SK-N-SH treated with all-trans-retinoic acid at 6 μM for 48 hours (cell line): ENCODE results near the gene ZBED1.

Source experiments
- ATAC-seq: fragments of 200-7000 bp; cut with Tn5 transposase; 3 replicates; pipeline ENCODE4 v1.9.1; 2020; ENCODE audit warnings: mild to moderate bottlenecking, moderate library complexity
- ARNTL ChIP-seq: fragments of 450-650 bp; formaldehyde crosslinking; IDR thresholded peaks from 2 replicates; pipeline ENCODE4 v1.5.0; 2020; ENCODE audit warnings: low read depth, mild to moderate bottlenecking, moderate library complexity, borderline replicate concordance
- BACH2 ChIP-seq: fragments of 250-450 bp; sonication (Bioruptor Pico); IDR thresholded peaks from 2 replicates; pipeline ENCODE4 v1.9.0; 2021; ENCODE audit warnings: mild to moderate bottlenecking, borderline replicate concordance
- CREB5 ChIP-seq: fragments of 250-450 bp; sonication (Bioruptor Pico); IDR thresholded peaks from 2 replicates; pipeline ENCODE4 v1.5.1; 2020; ENCODE audit warnings: low read depth, mild to moderate bottlenecking, moderate library complexity
- CSDC2 ChIP-seq: fragments of 250-450 bp; sonication (Bioruptor Pico); IDR thresholded peaks from 2 replicates; pipeline ENCODE4 v1.5.0; 2020; ENCODE audit warnings: mild to moderate bottlenecking, moderate library complexity
- CSRNP3 ChIP-seq: fragments of 250-450 bp; sonication (Bioruptor Pico); IDR thresholded peaks from 2 replicates; pipeline ENCODE4 v1.5.1; 2021; ENCODE audit warnings: mild to moderate bottlenecking, moderate library complexity
- ESRRG ChIP-seq: fragments of 250-450 bp; sonication (Bioruptor Pico); IDR thresholded peaks from 2 replicates; pipeline ENCODE4 v1.6.1; 2021; ENCODE audit warnings: mild to moderate bottlenecking
- GLIS3 ChIP-seq: fragments of 250-450 bp; sonication (Bioruptor Pico); IDR thresholded peaks from 2 replicates; pipeline ENCODE4 v1.5.0; 2020; ENCODE audit warnings: mild to moderate bottlenecking, moderate library complexity
- ISL1 ChIP-seq: fragments of 250-450 bp; sonication (Bioruptor Pico); IDR thresholded peaks from 2 replicates; pipeline ENCODE4 v2.1.2; 2022; ENCODE audit warnings: mild to moderate bottlenecking, moderate library complexity
- OSR1 ChIP-seq: fragments of 250-450 bp; sonication (Bioruptor Pico); IDR thresholded peaks from 2 replicates; pipeline ENCODE4 v1.8.0; 2022; ENCODE audit warnings: moderate library complexity, mild to moderate bottlenecking, inconsistent platforms
- PATZ1 ChIP-seq: fragments of 250-450 bp; sonication (Bioruptor Pico); IDR thresholded peaks from 2 replicates; pipeline ENCODE4 v1.8.0; 2020; ENCODE audit warnings: mild to moderate bottlenecking, moderate library complexity, borderline replicate concordance
- POU6F1 ChIP-seq: fragments of 250-450 bp; sonication (Bioruptor Pico); IDR thresholded peaks from 2 replicates; pipeline ENCODE4 v1.8.0; 2021; ENCODE audit warnings: low read depth, mild to moderate bottlenecking, moderate library complexity, borderline replicate concordance
- PPARA ChIP-seq: fragments of 250-450 bp; sonication (Bioruptor Pico); IDR thresholded peaks from 2 replicates; pipeline ENCODE4 v1.5.0; 2020; ENCODE audit warnings: mild to moderate bottlenecking, borderline replicate concordance
- RARB ChIP-seq: fragments of 250-450 bp; sonication (Bioruptor Pico); IDR thresholded peaks from 2 replicates; pipeline ENCODE4 v1.8.0; 2021; ENCODE audit warnings: mild to moderate bottlenecking, moderate library complexity
- SNAI2 ChIP-seq: fragments of 250-450 bp; sonication (Bioruptor Pico); IDR thresholded peaks from 2 replicates; pipeline ENCODE4 v1.5.0; 2020; ENCODE audit warnings: mild to moderate bottlenecking, moderate library complexity
- TCF4 ChIP-seq: fragments of 250-450 bp; sonication (Bioruptor Pico); IDR thresholded peaks from 2 replicates; pipeline ENCODE4 v1.8.0; 2021; ENCODE audit warnings: mild to moderate bottlenecking, moderate library complexity, borderline replicate concordance
- TOX ChIP-seq: fragments of 250-450 bp; sonication (Bioruptor Pico); IDR thresholded peaks from 2 replicates; pipeline ENCODE4 v1.8.0; 2021; ENCODE audit warnings: mild to moderate bottlenecking, moderate library complexity, borderline replicate concordance
- TSHZ2 ChIP-seq: fragments of 250-450 bp; sonication (Bioruptor Pico); IDR thresholded peaks from 2 replicates; pipeline ENCODE4 v1.5.0; 2020; ENCODE audit warnings: mild to moderate bottlenecking, moderate library complexity
- ZFP3 ChIP-seq: fragments of 250-450 bp; sonication (Bioruptor Pico); IDR thresholded peaks from 2 replicates; pipeline ENCODE4 v1.5.0; 2020; ENCODE audit warnings: mild to moderate bottlenecking, moderate library complexity
- ZFP30 ChIP-seq: fragments of 450-650 bp; formaldehyde crosslinking; IDR thresholded peaks from 2 replicates; pipeline ENCODE4 v1.5.0; 2022; ENCODE audit warnings: mild to moderate bottlenecking, moderate library complexity
- ZNF565 ChIP-seq: fragments of 450-650 bp; formaldehyde crosslinking; conservative IDR thresholded peaks from 2 replicates; pipeline ENCODE4 v1.5.0; 2020; ENCODE audit warnings: low read depth, mild to moderate bottlenecking, moderate library complexity
- ZNF70 ChIP-seq: fragments of 450-650 bp; formaldehyde crosslinking; IDR thresholded peaks from 2 replicates; pipeline ENCODE4 v1.5.0; 2020; ENCODE audit warnings: mild to moderate bottlenecking, moderate library complexity
- ZNF8 ChIP-seq: fragments of 450-650 bp; formaldehyde crosslinking; IDR thresholded peaks from 2 replicates; pipeline ENCODE4 v1.5.0; 2020; ENCODE audit warnings: mild to moderate bottlenecking, moderate library complexity

Gene ZBED1

GRCh38 chrX:2488621-2489285 is 12.0 kb downstream of the ZBED1 start:
- no peak for ATAC-seq
- TF ChIP-seq ZFP30 (CRISPR knock-in tag) (no peak), RARB (CRISPR knock-in tag) (no peak), TCF4 (CRISPR knock-in tag) (no peak), ZNF8 (CRISPR knock-in tag) (no peak), ISL1 (CRISPR knock-in tag) (no peak), PPARA (no peak), TOX (CRISPR knock-in tag) (no peak)
- TF ChIP-seq, all 23 proteins: peak for 0

GRCh38 chrX:2487366-2487765 is 13.4 kb downstream of the ZBED1 start:
- ATAC-seq = no peak
- no peak for TF ChIP-seq CSRNP3 (CRISPR knock-in tag)
- TF ChIP-seq ARNTL (CRISPR knock-in tag) = no peak
- no peak for TF ChIP-seq GLIS3 (CRISPR knock-in tag)
- TF ChIP-seq ZFP30 (CRISPR knock-in tag) = no peak
- TF ChIP-seq BACH2 = no peak
- no peak for TF ChIP-seq OSR1 (CRISPR knock-in tag)
- no peak for TF ChIP-seq ZNF8 (CRISPR knock-in tag)
- TF ChIP-seq TCF4 (CRISPR knock-in tag) = no peak
- TF ChIP-seq TOX (CRISPR knock-in tag) = no peak
- TF ChIP-seq RARB (CRISPR knock-in tag) = no peak
- TF ChIP-seq CSDC2 = no peak
- no peak for TF ChIP-seq SNAI2 (CRISPR knock-in tag)
- TF ChIP-seq ZNF70 = no peak
- no peak for TF ChIP-seq POU6F1
- no peak for TF ChIP-seq PPARA
- TF ChIP-seq ISL1 (CRISPR knock-in tag) = no peak
- no peak for TF ChIP-seq TSHZ2 (CRISPR knock-in tag)
- TF ChIP-seq ZFP3 (CRISPR knock-in tag) = no peak
- TF ChIP-seq PATZ1 (CRISPR knock-in tag) = no peak

GRCh38 chrX:2486476-2487133 is 14.2 kb downstream of the ZBED1 start:
- ATAC-seq = no peak
- no peak for TF ChIP-seq ARNTL (CRISPR knock-in tag)
- no peak for TF ChIP-seq PATZ1 (CRISPR knock-in tag)
- TF ChIP-seq ISL1 (CRISPR knock-in tag) = no peak
- no peak for TF ChIP-seq CREB5 (CRISPR knock-in tag)
- no peak for TF ChIP-seq ZNF565 (CRISPR knock-in tag)
- no peak for TF ChIP-seq CSRNP3 (CRISPR knock-in tag)
- TF ChIP-seq POU6F1 = no peak
- TF ChIP-seq SNAI2 (CRISPR knock-in tag) = no peak
- no peak for TF ChIP-seq PPARA
- TF ChIP-seq TCF4 (CRISPR knock-in tag) = no peak
- no peak for TF ChIP-seq ESRRG (CRISPR knock-in tag)
